GM12878 (cell line): ENCODE measurements around the gene ANKIB1. TPM values are rescaled to one million over a fixed set of nuclear protein-coding genes. Genes with fewer than 3 reads are reported as not detected.

Source experiments
- ATAC-seq: fragments of 200-7000 bp; cut with Tn5 transposase; 3 replicates; pipeline ENCODE4 v1.9.1; 2020; ENCODE audit warnings: mild to moderate bottlenecking, moderate library complexity
- BruUV-seq: library from RNA; stranded (reverse); fragments of 400-500 nt; replicated peaks from 2 replicates; lab custom pipeline; 2021; lab: Mats Ljungman, UMichigan
- CTCF ChIA-PET: fragments of 300-600 bp; sonication (Branson Sonifier 250); formaldehyde crosslinking; extraction: SDS; loops from one replicate; lab custom pipeline; 2021; ENCODE audit warnings: inconsistent platforms; lab: Yijun Ruan, JAX
- POLR2A ChIA-PET: fragments of 350-600 bp; formaldehyde crosslinking; extraction: SDS; loops from one replicate; lab custom pipeline; 2021; ENCODE audit warnings: inconsistent platforms; lab: Charles Lee
- RAD21 ChIA-PET: fragments of 300-600 bp; sonication (Branson Sonifier 250); formaldehyde crosslinking; loops from one replicate; lab custom pipeline; 2023; ENCODE audit warnings: antibody characterized with exemption; ENCODE audit not compliant: unreplicated experiment; lab: Charles Lee
- SMC1A ChIA-PET: fragments of 300-600 bp; sonication (Branson Sonifier 250); formaldehyde crosslinking; loops from one replicate; lab custom pipeline; 2023; ENCODE audit not compliant: unreplicated experiment, uncharacterized antibody; lab: Charles Lee
- DNase-seq: peaks from one replicate; pipeline ENCODE4 v3.0.0-alpha.2; 2011; ENCODE audit warnings: low read depth, low spot score
- FAIRE-seq: peaks from 3 replicates; lab custom pipeline; 2011; peaks lifted over from hg19 to GRCh38; lab: Jason Lieb, UNC
- H2AFZ ChIP-seq: 2 replicates; pipeline ENCODE4 v1.6.0; 2011; ENCODE audit warnings: low read depth, low read length, control low read depth; ENCODE audit not compliant: control insufficient read depth
- H3K27ac ChIP-seq: 2 replicates; pipeline ENCODE4 v1.5.1; 2011; ENCODE audit warnings: control low read depth; ENCODE audit not compliant: control insufficient read depth, insufficient read depth
- H3K27me3 ChIP-seq, 2 experiments: replicated peaks in 1 of 2; 2 replicates each; pipeline versions ENCODE4 v1.6.0 to v1.6.1; 2011; ENCODE audit warnings: low read length in 1 of 2; ENCODE audit not compliant: control insufficient read depth in 2 of 2, insufficient read depth in 2 of 2
- H3K36me3 ChIP-seq, 2 experiments: 2 replicates each; pipeline ENCODE4 v1.5.1; 2011; ENCODE audit warnings: low read length in 1 of 2; ENCODE audit not compliant: control insufficient read depth in 2 of 2, insufficient read depth in 2 of 2
- H3K4me1 ChIP-seq: 2 replicates; pipeline ENCODE4 v1.6.1; 2011; ENCODE audit warnings: mild to moderate bottlenecking, low read length, moderate library complexity, mixed read lengths; ENCODE audit not compliant: control insufficient read depth, insufficient read depth
- H3K4me2 ChIP-seq: 2 replicates; pipeline ENCODE4 v1.6.0; 2011; ENCODE audit warnings: control low read depth; ENCODE audit not compliant: control insufficient read depth, insufficient read depth
- H3K4me3 ChIP-seq: fragments of 200-600 bp; sonication (generic); 2 replicates; pipeline ENCODE4 v1.5.1; 2016
- H3K79me2 ChIP-seq: 2 replicates; pipeline ENCODE4 v1.6.0; 2011; ENCODE audit warnings: low read length; ENCODE audit not compliant: control insufficient read depth, insufficient read depth
- H3K9ac ChIP-seq: 2 replicates; pipeline ENCODE4 v1.8.0; 2011; ENCODE audit warnings: low read length, control low read depth, mixed read lengths; ENCODE audit not compliant: control insufficient read depth, insufficient read depth
- H3K9me3 ChIP-seq: replicated peaks from 3 replicates; pipeline ENCODE4 v1.5.1; 2011; ENCODE audit warnings: mild to moderate bottlenecking, low read length; ENCODE audit not compliant: control insufficient read depth, insufficient read depth
- H4K20me1 ChIP-seq: 2 replicates; pipeline ENCODE4 v1.6.0; 2011; ENCODE audit not compliant: control insufficient read depth, insufficient read depth
- CHD1 ChIP-seq: IDR thresholded peaks from 2 replicates; pipeline ENCODE4 v1.6.1; 2012; ENCODE audit warnings: low read depth, low read length, improper control_type of control experiment
- ETV6 ChIP-seq, 2 experiments: fragments of 450-650 bp in 1 of 2; IDR thresholded peaks in 1 of 2; conservative IDR thresholded peaks in 1 of 2; 2 replicates each; pipeline ENCODE4 v1.6.1; 2014; ENCODE audit warnings: antibody characterized with exemption in 1 of 2, borderline replicate concordance in 1 of 2, low read depth in 1 of 2, mild to moderate bottlenecking in 1 of 2, moderate library complexity in 1 of 2
- NBN ChIP-seq: fragments of 450-650 bp; IDR thresholded peaks from 2 replicates; pipeline ENCODE4 v1.6.1; 2016
- NR2C2 ChIP-seq: IDR thresholded peaks from 2 replicates; pipeline ENCODE4 v1.6.1; 2011; ENCODE audit warnings: borderline replicate concordance, low read depth; ENCODE audit not compliant: control insufficient read depth, insufficient read length
- NRF1 ChIP-seq: conservative IDR thresholded peaks from 2 replicates; pipeline ENCODE4 v1.6.1; 2011; ENCODE audit warnings: mild to moderate bottlenecking, low read depth, low read length, improper control_type of control experiment
- POLR2A ChIP-seq: IDR thresholded peaks from 2 replicates; pipeline ENCODE4 v1.6.1; 2011; ENCODE audit warnings: low read depth, mild to moderate bottlenecking, low read length
- RFX5 ChIP-seq: IDR thresholded peaks from 2 replicates; pipeline ENCODE4 v1.6.1; 2011; ENCODE audit warnings: low read depth, low read length, improper control_type of control experiment
- TAF1 ChIP-seq: IDR thresholded peaks from 2 replicates; pipeline ENCODE4 v1.6.1; 2011; ENCODE audit warnings: mild to moderate bottlenecking, low read depth, low read length, borderline replicate concordance
- WGBS: methylation state at CpG from one replicate; pipeline ENCODE4 v1.1.6; 2016; ENCODE audit warnings: low lambda C conversion rate; ENCODE audit not compliant: insufficient replicate concordance, insufficient coverage; ENCODE audit errors: missing lambda C conversion rate; 5-methylcytosine and 5-hydroxymethylcytosine counted together
- in situ Hi-C: fragments of 300-500 bp; cut with MboI; formaldehyde crosslinking; loops from 9 replicates; pipeline ENCODE4 v1.14.3; 2018; ENCODE audit warnings: mixed read lengths
- intact Hi-C: fragments of 100-400 bp; cut with micrococcal nuclease; formaldehyde crosslinking; loops from one replicate; pipeline ENCODE4 v1.14.2; 2022; ENCODE audit not compliant: unreplicated experiment
- polyA plus RNA-seq, 11 experiments: library from polyadenylated mRNA; depleted of rRNA in 4 of 11; unstranded in 6 of 11; stranded (reverse) in 5 of 11; fragments of >200 nt; fragmentation: Nextera tagmentation in 4 of 11; fragmentation: Illumina TruSeq in 1 of 11; extraction: Ambion mirVana in 4 of 11; extraction: Trizol in 1 of 11; gene quantifications; 1 replicate in 1 of 11; 2 replicates in 10 of 11; pipeline versions ENCODE4 v1.2.1 to v1.2.3, GENCODE V29; 2011 to 2016; ENCODE audit warnings: inconsistent platforms in 2 of 11, missing spikeins in 2 of 11, low read depth in 1 of 11
- total RNA-seq, 4 experiments: library from RNA; depleted of rRNA in 3 of 4; stranded (reverse); fragments of >200 nt in 3 of 4; fragmentation: Illumina TruSeq in 1 of 4; extraction: Trizol in 1 of 4; gene quantifications; 2 replicates each; pipeline versions ENCODE4 v1.2.1 to v1.2.3, GENCODE V29; 2013 to 2021
- TF ChIP-seq, protein P1 (sequence below): IDR thresholded peaks from 2 replicates; pipeline ENCODE4 v1.6.1; 2012; ENCODE audit warnings: mild to moderate bottlenecking, low read depth, low read length
- TF ChIP-seq, protein P2 (sequence below): IDR thresholded peaks from 2 replicates; pipeline ENCODE4 v1.6.1; 2012; ENCODE audit warnings: improper control_type of control experiment, low read depth, low read length; ENCODE audit not compliant: insufficient replicate concordance
- TF ChIP-seq, protein P3 (sequence below): IDR thresholded peaks from 2 replicates; pipeline ENCODE4 v1.6.1; 2011; ENCODE audit warnings: borderline replicate concordance, low read depth, mild to moderate bottlenecking, moderate library complexity, low read length; ENCODE audit not compliant: insufficient read depth, poor library complexity, severe bottlenecking

The ANKIB1 gene
- total and polyA plus RNA-seq, 10 of the 15 experiments (the other 5 are each of a cell fraction or from before 2014, with no cell fraction given) = 9.0 to 54.0 (median 21.9) TPM

DNA sequence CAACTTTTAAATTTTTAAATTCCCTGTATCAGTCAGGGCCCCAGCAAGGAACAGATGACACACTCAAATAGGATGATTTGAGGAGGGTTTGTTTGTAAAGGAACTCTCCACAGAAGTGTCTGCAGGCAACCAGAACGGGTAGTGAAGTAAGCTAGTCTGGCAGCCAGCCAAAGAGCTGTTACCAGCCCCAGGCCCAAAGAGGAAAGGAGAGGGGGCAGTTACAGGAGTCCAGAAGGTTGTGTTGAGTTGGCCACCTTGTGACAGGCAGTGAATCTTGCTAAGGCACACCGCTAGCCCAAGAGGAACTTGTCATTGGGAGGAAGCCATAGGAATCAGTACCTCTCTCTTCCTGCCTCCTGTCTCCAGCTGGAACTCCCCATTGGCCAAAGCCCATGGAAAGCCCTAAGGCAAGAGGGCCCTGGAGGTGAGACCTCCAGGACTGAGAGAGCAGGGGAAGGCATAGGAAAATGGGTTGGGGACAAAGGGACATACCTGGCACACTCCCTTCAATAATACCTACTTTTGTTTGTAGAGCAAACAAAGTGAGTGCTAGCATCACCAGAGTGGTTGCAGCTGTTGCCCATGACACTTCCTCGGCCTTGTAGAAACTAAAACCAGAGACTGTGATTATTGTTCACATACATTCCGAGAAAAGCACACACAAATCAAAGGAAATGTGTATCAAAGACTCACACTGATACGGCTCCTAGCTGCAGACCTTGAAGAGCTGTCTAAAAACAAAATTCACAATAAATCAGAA is 176.1 kb downstream of the ANKIB1 start:
- in situ Hi-C loops (loop anchor here (10.0 kb wide), 1 partner anchor 633 kb away; no protein-coding TSS in a partner anchor), intact Hi-C loops (no loop called here)
- H3K27me3 ChIP-seq = no peaks in the 10 kb centered on the region
- H3K79me2 ChIP-seq = no peaks in the 10 kb centered on the region
- no peak overlapping the region for H3K9ac ChIP-seq
- H3K4me1 ChIP-seq = peaks cover 5% of the 10 kb centered on the region; the same call in 1 of the 2 replicates
- no peak overlapping the region for H3K27ac ChIP-seq
- ATAC-seq = no peak
- POLR2A ChIA-PET = interaction anchor here (0.6 kb wide), 1 partner anchor 359 kb away, joined by 3 read pairs; no protein-coding TSS in a partner anchor
- BruUV-seq = no TSS peak
- no peak overlapping the region for H3K4me3 ChIP-seq
- H3K4me2 ChIP-seq = no peak overlapping the region
- FAIRE-seq = no peak
- H3K36me3 ChIP-seq = no peaks in the 10 kb centered on the region
- CTCF ChIA-PET = interaction anchor here (0.5 to 7.5 kb wide), 4 partner anchors 11 to 240 kb away, joined by 3 to 86 read pairs (median 4); partner anchors contain the start of gene GATAD1
- no peaks in the 10 kb centered on the region for H4K20me1 ChIP-seq
- no peak for DNase-seq
- no peaks in the 10 kb centered on the region for H3K9me3 ChIP-seq
- WGBS = 48% methylated on average over 5 of the region's 5 CpGs
- H2AFZ ChIP-seq = no peak overlapping the region; the same call in 1 of the 2 replicates
- SMC1A ChIA-PET = interaction anchor here (1.8 kb wide), 1 partner anchor 25 kb away, joined by 5 read pairs; the partner anchor contains the start of gene GATAD1
- RAD21 ChIA-PET = interaction anchor here (1.2 to 2.1 kb wide), 2 partner anchors 9 to 25 kb away, joined by 4 to 7 read pairs; partner anchors contain the start of gene GATAD1
- TF ChIP-seq NRF1 (no peak), NBN (no peak), TAF1 (no peak), POLR2A (no peak), NR2C2 (no peak), CHD1 (no peak), ETV6 (conservative IDR thresholded peaks at IDR 0.05 in 1 of 2, IDR thresholded peaks at IDR 0.05 in 1 of 2; ENCODE audit: borderline replicate concordance in 1 of 2, low read depth in 1 of 2) (no peak), RFX5 (no peak)
- TF ChIP-seq, protein P1, sequence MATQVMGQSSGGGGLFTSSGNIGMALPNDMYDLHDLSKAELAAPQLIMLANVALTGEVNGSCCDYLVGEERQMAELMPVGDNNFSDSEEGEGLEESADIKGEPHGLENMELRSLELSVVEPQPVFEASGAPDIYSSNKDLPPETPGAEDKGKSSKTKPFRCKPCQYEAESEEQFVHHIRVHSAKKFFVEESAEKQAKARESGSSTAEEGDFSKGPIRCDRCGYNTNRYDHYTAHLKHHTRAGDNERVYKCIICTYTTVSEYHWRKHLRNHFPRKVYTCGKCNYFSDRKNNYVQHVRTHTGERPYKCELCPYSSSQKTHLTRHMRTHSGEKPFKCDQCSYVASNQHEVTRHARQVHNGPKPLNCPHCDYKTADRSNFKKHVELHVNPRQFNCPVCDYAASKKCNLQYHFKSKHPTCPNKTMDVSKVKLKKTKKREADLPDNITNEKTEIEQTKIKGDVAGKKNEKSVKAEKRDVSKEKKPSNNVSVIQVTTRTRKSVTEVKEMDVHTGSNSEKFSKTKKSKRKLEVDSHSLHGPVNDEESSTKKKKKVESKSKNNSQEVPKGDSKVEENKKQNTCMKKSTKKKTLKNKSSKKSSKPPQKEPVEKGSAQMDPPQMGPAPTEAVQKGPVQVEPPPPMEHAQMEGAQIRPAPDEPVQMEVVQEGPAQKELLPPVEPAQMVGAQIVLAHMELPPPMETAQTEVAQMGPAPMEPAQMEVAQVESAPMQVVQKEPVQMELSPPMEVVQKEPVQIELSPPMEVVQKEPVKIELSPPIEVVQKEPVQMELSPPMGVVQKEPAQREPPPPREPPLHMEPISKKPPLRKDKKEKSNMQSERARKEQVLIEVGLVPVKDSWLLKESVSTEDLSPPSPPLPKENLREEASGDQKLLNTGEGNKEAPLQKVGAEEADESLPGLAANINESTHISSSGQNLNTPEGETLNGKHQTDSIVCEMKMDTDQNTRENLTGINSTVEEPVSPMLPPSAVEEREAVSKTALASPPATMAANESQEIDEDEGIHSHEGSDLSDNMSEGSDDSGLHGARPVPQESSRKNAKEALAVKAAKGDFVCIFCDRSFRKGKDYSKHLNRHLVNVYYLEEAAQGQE = no peak
- TF ChIP-seq, protein P2, sequence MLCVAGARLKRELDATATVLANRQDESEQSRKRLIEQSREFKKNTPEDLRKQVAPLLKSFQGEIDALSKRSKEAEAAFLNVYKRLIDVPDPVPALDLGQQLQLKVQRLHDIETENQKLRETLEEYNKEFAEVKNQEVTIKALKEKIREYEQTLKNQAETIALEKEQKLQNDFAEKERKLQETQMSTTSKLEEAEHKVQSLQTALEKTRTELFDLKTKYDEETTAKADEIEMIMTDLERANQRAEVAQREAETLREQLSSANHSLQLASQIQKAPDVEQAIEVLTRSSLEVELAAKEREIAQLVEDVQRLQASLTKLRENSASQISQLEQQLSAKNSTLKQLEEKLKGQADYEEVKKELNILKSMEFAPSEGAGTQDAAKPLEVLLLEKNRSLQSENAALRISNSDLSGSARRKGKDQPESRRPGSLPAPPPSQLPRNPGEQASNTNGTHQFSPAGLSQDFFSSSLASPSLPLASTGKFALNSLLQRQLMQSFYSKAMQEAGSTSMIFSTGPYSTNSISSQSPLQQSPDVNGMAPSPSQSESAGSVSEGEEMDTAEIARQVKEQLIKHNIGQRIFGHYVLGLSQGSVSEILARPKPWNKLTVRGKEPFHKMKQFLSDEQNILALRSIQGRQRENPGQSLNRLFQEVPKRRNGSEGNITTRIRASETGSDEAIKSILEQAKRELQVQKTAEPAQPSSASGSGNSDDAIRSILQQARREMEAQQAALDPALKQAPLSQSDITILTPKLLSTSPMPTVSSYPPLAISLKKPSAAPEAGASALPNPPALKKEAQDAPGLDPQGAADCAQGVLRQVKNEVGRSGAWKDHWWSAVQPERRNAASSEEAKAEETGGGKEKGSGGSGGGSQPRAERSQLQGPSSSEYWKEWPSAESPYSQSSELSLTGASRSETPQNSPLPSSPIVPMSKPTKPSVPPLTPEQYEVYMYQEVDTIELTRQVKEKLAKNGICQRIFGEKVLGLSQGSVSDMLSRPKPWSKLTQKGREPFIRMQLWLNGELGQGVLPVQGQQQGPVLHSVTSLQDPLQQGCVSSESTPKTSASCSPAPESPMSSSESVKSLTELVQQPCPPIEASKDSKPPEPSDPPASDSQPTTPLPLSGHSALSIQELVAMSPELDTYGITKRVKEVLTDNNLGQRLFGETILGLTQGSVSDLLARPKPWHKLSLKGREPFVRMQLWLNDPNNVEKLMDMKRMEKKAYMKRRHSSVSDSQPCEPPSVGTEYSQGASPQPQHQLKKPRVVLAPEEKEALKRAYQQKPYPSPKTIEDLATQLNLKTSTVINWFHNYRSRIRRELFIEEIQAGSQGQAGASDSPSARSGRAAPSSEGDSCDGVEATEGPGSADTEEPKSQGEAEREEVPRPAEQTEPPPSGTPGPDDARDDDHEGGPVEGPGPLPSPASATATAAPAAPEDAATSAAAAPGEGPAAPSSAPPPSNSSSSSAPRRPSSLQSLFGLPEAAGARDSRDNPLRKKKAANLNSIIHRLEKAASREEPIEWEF = no peak
- TF ChIP-seq, protein P3, sequence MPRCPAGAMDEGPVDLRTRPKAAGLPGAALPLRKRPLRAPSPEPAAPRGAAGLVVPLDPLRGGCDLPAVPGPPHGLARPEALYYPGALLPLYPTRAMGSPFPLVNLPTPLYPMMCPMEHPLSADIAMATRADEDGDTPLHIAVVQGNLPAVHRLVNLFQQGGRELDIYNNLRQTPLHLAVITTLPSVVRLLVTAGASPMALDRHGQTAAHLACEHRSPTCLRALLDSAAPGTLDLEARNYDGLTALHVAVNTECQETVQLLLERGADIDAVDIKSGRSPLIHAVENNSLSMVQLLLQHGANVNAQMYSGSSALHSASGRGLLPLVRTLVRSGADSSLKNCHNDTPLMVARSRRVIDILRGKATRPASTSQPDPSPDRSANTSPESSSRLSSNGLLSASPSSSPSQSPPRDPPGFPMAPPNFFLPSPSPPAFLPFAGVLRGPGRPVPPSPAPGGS = no peak
